ENCODE results near the gene MCUR1.
"Not testable (repeated sequence)": the region's sequence is repeated elsewhere in the genome, so short reads cannot be mapped to it uniquely, and the experiment has no call there.

DNA sequence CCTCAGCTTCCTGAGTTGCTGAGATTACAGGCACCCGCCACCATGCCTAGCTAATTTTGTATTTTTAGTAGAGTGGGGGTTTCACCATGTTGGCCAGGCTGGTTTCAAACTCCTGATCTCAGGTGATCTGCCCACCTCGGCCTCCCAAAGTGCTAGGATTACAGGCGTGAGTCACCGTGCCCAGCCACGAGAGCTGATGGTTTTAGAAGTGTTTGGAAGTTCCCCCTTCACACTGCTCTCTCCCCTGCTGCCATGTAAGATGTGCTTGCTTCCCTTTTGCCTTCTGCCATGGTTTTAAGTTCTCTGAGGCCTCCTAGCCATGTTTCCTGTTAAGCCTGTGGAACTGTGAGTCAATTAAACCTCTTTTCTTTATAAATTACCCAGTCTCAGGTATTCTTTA, 36.3 kb upstream of the MCUR1 start:
- TF ChIP-seq, protein P1, sequence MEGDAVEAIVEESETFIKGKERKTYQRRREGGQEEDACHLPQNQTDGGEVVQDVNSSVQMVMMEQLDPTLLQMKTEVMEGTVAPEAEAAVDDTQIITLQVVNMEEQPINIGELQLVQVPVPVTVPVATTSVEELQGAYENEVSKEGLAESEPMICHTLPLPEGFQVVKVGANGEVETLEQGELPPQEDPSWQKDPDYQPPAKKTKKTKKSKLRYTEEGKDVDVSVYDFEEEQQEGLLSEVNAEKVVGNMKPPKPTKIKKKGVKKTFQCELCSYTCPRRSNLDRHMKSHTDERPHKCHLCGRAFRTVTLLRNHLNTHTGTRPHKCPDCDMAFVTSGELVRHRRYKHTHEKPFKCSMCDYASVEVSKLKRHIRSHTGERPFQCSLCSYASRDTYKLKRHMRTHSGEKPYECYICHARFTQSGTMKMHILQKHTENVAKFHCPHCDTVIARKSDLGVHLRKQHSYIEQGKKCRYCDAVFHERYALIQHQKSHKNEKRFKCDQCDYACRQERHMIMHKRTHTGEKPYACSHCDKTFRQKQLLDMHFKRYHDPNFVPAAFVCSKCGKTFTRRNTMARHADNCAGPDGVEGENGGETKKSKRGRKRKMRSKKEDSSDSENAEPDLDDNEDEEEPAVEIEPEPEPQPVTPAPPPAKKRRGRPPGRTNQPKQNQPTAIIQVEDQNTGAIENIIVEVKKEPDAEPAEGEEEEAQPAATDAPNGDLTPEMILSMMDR (IDR thresholded peaks at IDR 0.05; ENCODE audit: poor library complexity) = not testable (repeated sequence)
- TF ChIP-seq EZH2 (IDR thresholded peaks at IDR 0.05; ENCODE audit: borderline replicate concordance); EZH2phosphoT487 (IDR thresholded peaks at IDR 0.05; ENCODE audit: low read depth, severe bottlenecking, unreplicated experiment): not testable (repeated sequence)

All from hepatocyte (in vitro differentiated cells).